CD1c-positive myeloid dendritic cell (primary cell): ENCODE data around the gene TAB2.

Experiments used
- DNase-seq: peaks from one replicate; pipeline ENCODE4 v3.0.0-alpha.2; 2016; ENCODE audit errors: extremely low spot score

TAB2 gene

GRCh38 chr6:149409617-149410016, 92.1 kb downstream of the TAB2 start:
- no peak for DNase-seq

- DNase-seq = no peak
Measured at GRCh38 chr6:149410557-149410956, 93.0 kb downstream of the TAB2 start.

GRCh38 chr6:149414009-149414408, 96.5 kb downstream of the TAB2 start:
- no peak for DNase-seq

GRCh38 chr6:149414821-149415220, 97.3 kb downstream of the TAB2 start:
- no peak for DNase-seq

GRCh38 chr6:149419696-149420404, 102.3 kb downstream of the TAB2 start:
- no peak for DNase-seq

GRCh38 chr6:149421132-149421531, 103.6 kb downstream of the TAB2 start:
- no peak for DNase-seq

- DNase-seq = no peak
Measured at GRCh38 chr6:149422581-149422980, 105.1 kb downstream of the TAB2 start.

- DNase-seq = no peak
Measured at GRCh38 chr6:149423964-149424440, 106.5 kb downstream of the TAB2 start.

GRCh38 chr6:149425224-149425623, 107.7 kb downstream of the TAB2 start:
- DNase-seq = no peak

GRCh38 chr6:149425754-149426153, 108.2 kb downstream of the TAB2 start:
- no peak for DNase-seq

GRCh38 chr6:149428606-149429005, 111.1 kb downstream of the TAB2 start:
- no peak for DNase-seq

GRCh38 chr6:149429427-149430360, 112.2 kb downstream of the TAB2 start:
- DNase-seq = no peak

- peak; percentile 91 for DNase-seq
Measured at GRCh38 chr6:149431905-149432775, 114.6 kb downstream of the TAB2 start.

- DNase-seq = no peak
Measured at GRCh38 chr6:149433405-149433804, 115.9 kb downstream of the TAB2 start.

- no peak for DNase-seq
Measured at GRCh38 chr6:149433881-149434280, 116.4 kb downstream of the TAB2 start.

- no peak for DNase-seq
Measured at GRCh38 chr6:149435919-149436586, 118.5 kb downstream of the TAB2 start.

- DNase-seq = no peak
Measured at GRCh38 chr6:149436647-149437046, 119.1 kb downstream of the TAB2 start.

GRCh38 chr6:149437212-149437611, 119.7 kb downstream of the TAB2 start:
- no peak for DNase-seq

- DNase-seq = no peak
Measured at GRCh38 chr6:149438855-149439254, 121.3 kb downstream of the TAB2 start.

GRCh38 chr6:149439626-149440025, 122.1 kb downstream of the TAB2 start:
- DNase-seq = no peak
